CD8-positive, alpha-beta memory T cell (primary cell): ENCODE data around the gene SEMA5B. TPM values are rescaled to one million over a fixed set of nuclear protein-coding genes. Genes with fewer than 3 reads are reported as not detected.
A peak's percentile ranks its signal among the peaks of the same experiment; 100 is the strongest.

Experiments used
- CTCF ChIA-PET: fragments of 350-600 bp; sonication (Branson Sonifier 250); formaldehyde crosslinking; loops from one replicate; lab custom pipeline; 2021; ENCODE audit warnings: antibody characterized with exemption; lab: Charles Lee
- POLR2A ChIA-PET: fragments of 350-600 bp; sonication (Branson Sonifier 250); formaldehyde crosslinking; loops from one replicate; lab custom pipeline; 2021; ENCODE audit warnings: antibody characterized with exemption; lab: Charles Lee
- DNase-seq, 5 donors: peaks; one replicate each; pipeline versions ENCODE4 v3.0.0 to v3.0.0-alpha.2; 2020 to 2022; ENCODE audit warnings: mixed read lengths in 1 of 5
- H3K27ac ChIP-seq: one replicate; pipeline ENCODE4 v1.7.0; 2013; ENCODE audit warnings: low read depth, mild to moderate bottlenecking, low read length, moderate library complexity
- H3K27me3 ChIP-seq: 2 replicates; pipeline ENCODE4 v1.7.0; 2013; ENCODE audit warnings: low read length, mild to moderate bottlenecking; ENCODE audit not compliant: insufficient read depth, poor library complexity, severe bottlenecking
- H3K36me3 ChIP-seq: 2 replicates; pipeline ENCODE4 v1.7.0; 2013; ENCODE audit warnings: mild to moderate bottlenecking, low read length, moderate library complexity; ENCODE audit not compliant: insufficient read depth
- H3K4me1 ChIP-seq: 2 replicates; pipeline ENCODE4 v1.7.0; 2013; ENCODE audit warnings: mild to moderate bottlenecking, low read length, moderate library complexity; ENCODE audit not compliant: insufficient read depth
- H3K4me3 ChIP-seq: 2 replicates; pipeline ENCODE4 v1.7.0; 2013; ENCODE audit warnings: mild to moderate bottlenecking, low read length
- H3K9me3 ChIP-seq: 2 replicates; pipeline ENCODE4 v1.7.0; 2013; ENCODE audit warnings: mild to moderate bottlenecking, low read length
- H3K27ac Mint-ChIP-seq, 8 donors: one replicate each; pipeline ENCODE4 v1.8.0; 2020 to 2021; ENCODE audit warnings: mixed read lengths in 8 of 8, mild to moderate bottlenecking in 6 of 8, inconsistent platforms in 3 of 8, moderate library complexity in 3 of 8
- H3K27me3 Mint-ChIP-seq, 2 donors: one replicate each; pipeline ENCODE4 v1.8.0; 2020 to 2021; ENCODE audit warnings: mixed read lengths in 2 of 2, mild to moderate bottlenecking in 1 of 2, moderate library complexity in 1 of 2
- H3K36me3 Mint-ChIP-seq, 3 donors: one replicate each; pipeline ENCODE4 v1.8.0; 2020 to 2021; ENCODE audit warnings: mixed read lengths in 3 of 3, inconsistent platforms in 1 of 3, mild to moderate bottlenecking in 1 of 3
- H3K4me1 Mint-ChIP-seq, 3 donors: one replicate each; pipeline ENCODE4 v1.8.0; 2020 to 2021; ENCODE audit warnings: mixed read lengths in 3 of 3, inconsistent platforms in 1 of 3, mild to moderate bottlenecking in 1 of 3
- H3K4me3 Mint-ChIP-seq, 7 donors: one replicate each; pipeline ENCODE4 v1.8.0; 2020 to 2021; ENCODE audit warnings: mixed read lengths in 7 of 7, mild to moderate bottlenecking in 6 of 7, moderate library complexity in 4 of 7, inconsistent platforms in 2 of 7
- H3K9me3 Mint-ChIP-seq, 5 donors: one replicate each; pipeline ENCODE4 v1.8.0; 2020 to 2022; ENCODE audit warnings: mixed read lengths in 5 of 5, mild to moderate bottlenecking in 3 of 5, moderate library complexity in 2 of 5, inconsistent platforms in 1 of 5
- polyA plus RNA-seq: library from polyadenylated mRNA; unstranded; fragments of 300-500 nt; fragmentation: Illumina TruSeq; gene quantifications from one replicate; pipeline ENCODE4 v1.2.3, GENCODE V29; 2021
- total RNA-seq, 2 experiments: library from RNA; stranded (reverse); gene quantifications; one replicate each; pipeline ENCODE4 v1.2.3, GENCODE V29; 2021

Gene SEMA5B
- total and polyA plus RNA-seq, 3 experiments from 2014 or later, result not detected

GRCh38 chr3:122972141-122972540 is 55.4 kb downstream of the SEMA5B start:
- H3K4me1 ChIP-seq, result peaks cover 4% of the 10 kb centered on the region
- CTCF ChIA-PET, result interaction anchor here (1.3 kb wide), 1 partner anchor 21 kb away, joined by 4 read pairs; no protein-coding TSS in a partner anchor
- no peaks in the 10 kb centered on the region for H3K9me3 Mint-ChIP-seq

GRCh38 chr3:122969585-122970469 is 57.7 kb downstream of the SEMA5B start:
- Mint-ChIP-seq H3K27me3 (peaks cover 0 to 4% of the 10 kb centered on the region in 2 donors), H3K9me3 (no peaks in the 10 kb centered on the region), H3K4me1 (peaks cover 3 to 6% (median 5%) of the 10 kb centered on the region in 3 donors), H3K36me3 (no peaks in the 10 kb centered on the region), H3K4me3 (no peak overlapping the region), H3K27ac (peak overlapping the region in 1 of 8 donors; percentile 59)
- ChIA-PET POLR2A (interaction anchor here (0.6 kb wide), 1 partner anchor 145 kb away, joined by 4 read pairs; no protein-coding TSS in a partner anchor), CTCF (interaction anchor here (1.1 kb wide), 1 partner anchor 12 kb away, joined by 3 read pairs; no protein-coding TSS in a partner anchor)
- no peak overlapping the region for H3K27ac ChIP-seq
- H3K9me3 ChIP-seq, result no peaks in the 10 kb centered on the region
- no peak for DNase-seq
- H3K27me3 ChIP-seq, result no peaks in the 10 kb centered on the region
- H3K4me1 ChIP-seq, result no peaks in the 10 kb centered on the region
- no peak overlapping the region for H3K4me3 ChIP-seq
- H3K36me3 ChIP-seq, result no peaks in the 10 kb centered on the region

More at GRCh38 chr3:122972141-122972540, 55.4 kb downstream of the SEMA5B start:
- DNase-seq, result no peak
- Mint-ChIP-seq H3K36me3 (no peaks in the 10 kb centered on the region), H3K27me3 (peaks cover 0 to 4% of the 10 kb centered on the region in 2 donors), H3K4me3 (no peak overlapping the region), H3K27ac (no peak overlapping the region), H3K4me1 (peaks cover 20 to 22% (median 22%) of the 10 kb centered on the region in 3 donors)
- no peak overlapping the region for H3K27ac ChIP-seq
- no peaks in the 10 kb centered on the region for H3K27me3 ChIP-seq
- POLR2A ChIA-PET, result no interaction called here
- H3K36me3 ChIP-seq, result no peaks in the 10 kb centered on the region
- no peaks in the 10 kb centered on the region for H3K9me3 ChIP-seq
- H3K4me3 ChIP-seq, result no peak overlapping the region

- Mint-ChIP-seq H3K27ac (no peak overlapping the region), H3K4me3 (no peak overlapping the region), H3K27me3 (peaks cover 0 to 4% of the 10 kb centered on the region in 2 donors), H3K36me3 (no peaks in the 10 kb centered on the region), H3K4me1 (no peaks in the 10 kb centered on the region), H3K9me3 (no peaks in the 10 kb centered on the region)
- H3K27me3 ChIP-seq, result no peaks in the 10 kb centered on the region
- H3K27ac ChIP-seq, result no peak overlapping the region
- H3K36me3 ChIP-seq, result no peaks in the 10 kb centered on the region
- no peak for DNase-seq
- ChIA-PET POLR2A (no interaction called here), CTCF (no interaction called here)
- H3K9me3 ChIP-seq, result no peaks in the 10 kb centered on the region
- H3K4me3 ChIP-seq, result no peak overlapping the region
- no peaks in the 10 kb centered on the region for H3K4me1 ChIP-seq
These were observed 59.8 kb downstream of the SEMA5B start for GRCh38 chr3:122967765-122968164.

- no peaks in the 10 kb centered on the region for H3K9me3 ChIP-seq
These were observed 60.2 kb downstream of the SEMA5B start for GRCh38 chr3:122967356-122967755.

GRCh38 chr3:122966045-122966444 is 61.5 kb downstream of the SEMA5B start:
- Mint-ChIP-seq H3K27me3 (peaks cover 0 to 10% of the 10 kb centered on the region in 2 donors), H3K4me1 (no peaks in the 10 kb centered on the region), H3K4me3 (no peak overlapping the region), H3K27ac (no peak overlapping the region), H3K36me3 (no peaks in the 10 kb centered on the region), H3K9me3 (no peaks in the 10 kb centered on the region)
- no peaks in the 10 kb centered on the region for H3K27me3 ChIP-seq
- CTCF ChIA-PET, result no interaction called here
- no peak overlapping the region for H3K4me3 ChIP-seq
- no peaks in the 10 kb centered on the region for H3K36me3 ChIP-seq
- POLR2A ChIA-PET, result no interaction called here
- no peaks in the 10 kb centered on the region for H3K9me3 ChIP-seq
- no peaks in the 10 kb centered on the region for H3K4me1 ChIP-seq
- no peak overlapping the region for H3K27ac ChIP-seq
- no peak for DNase-seq

More at GRCh38 chr3:122967356-122967755, 60.2 kb downstream of the SEMA5B start:
- Histone ChIP-seq H3K36me3 (no peaks in the 10 kb centered on the region), H3K4me3 (no peak overlapping the region), H3K4me1 (no peaks in the 10 kb centered on the region), H3K27me3 (no peaks in the 10 kb centered on the region), H3K27ac (no peak overlapping the region)
- ChIA-PET POLR2A (no interaction called here), CTCF (no interaction called here)
- DNase-seq, result no peak
- H3K4me1 Mint-ChIP-seq, result no peaks in the 10 kb centered on the region
- H3K36me3 Mint-ChIP-seq, result no peaks in the 10 kb centered on the region
- H3K27ac Mint-ChIP-seq, result peak overlapping the region in 1 of 8 donors; percentile 33
- H3K4me3 Mint-ChIP-seq, result no peak overlapping the region
- H3K9me3 Mint-ChIP-seq, result no peaks in the 10 kb centered on the region
- peaks cover 0 to 4% of the 10 kb centered on the region in 2 donors for H3K27me3 Mint-ChIP-seq

GRCh38 chr3:122964811-122965210 is 62.8 kb downstream of the SEMA5B start:
- CTCF ChIA-PET, result no interaction called here

GRCh38 chr3:122962149-122962548 is 65.4 kb downstream of the SEMA5B start:
- Mint-ChIP-seq H3K36me3 (no peaks in the 10 kb centered on the region), H3K4me3 (no peak overlapping the region)
- CTCF ChIA-PET, result no interaction called here

More at GRCh38 chr3:122964811-122965210, 62.8 kb downstream of the SEMA5B start:
- POLR2A ChIA-PET, result no interaction called here
- peaks cover 0 to 10% of the 10 kb centered on the region in 2 donors for H3K27me3 Mint-ChIP-seq
- H3K27ac Mint-ChIP-seq, result no peak overlapping the region
- H3K4me1 Mint-ChIP-seq, result no peaks in the 10 kb centered on the region
- H3K36me3 Mint-ChIP-seq, result no peaks in the 10 kb centered on the region
- Histone ChIP-seq H3K27ac (no peak overlapping the region), H3K36me3 (no peaks in the 10 kb centered on the region), H3K27me3 (no peaks in the 10 kb centered on the region), H3K4me3 (no peak overlapping the region), H3K4me1 (no peaks in the 10 kb centered on the region), H3K9me3 (no peaks in the 10 kb centered on the region)
- no peak for DNase-seq
- no peak overlapping the region for H3K4me3 Mint-ChIP-seq
- H3K9me3 Mint-ChIP-seq, result no peaks in the 10 kb centered on the region

GRCh38 chr3:122961146-122961545 is 66.4 kb downstream of the SEMA5B start:
- H3K27me3 Mint-ChIP-seq, result peaks cover 11 to 37% of the 10 kb centered on the region in 2 donors
- no peak for DNase-seq
- H3K4me1 Mint-ChIP-seq, result no peaks in the 10 kb centered on the region
- H3K4me3 Mint-ChIP-seq, result no peak overlapping the region
- H3K27ac Mint-ChIP-seq, result no peak overlapping the region
- no peaks in the 10 kb centered on the region for H3K9me3 Mint-ChIP-seq
- Histone ChIP-seq H3K27me3 (no peaks in the 10 kb centered on the region), H3K27ac (no peak overlapping the region), H3K36me3 (no peaks in the 10 kb centered on the region), H3K9me3 (no peaks in the 10 kb centered on the region), H3K4me3 (no peak overlapping the region), H3K4me1 (no peaks in the 10 kb centered on the region)
- CTCF ChIA-PET, result no interaction called here
- H3K36me3 Mint-ChIP-seq, result no peaks in the 10 kb centered on the region
- POLR2A ChIA-PET, result no interaction called here

More at GRCh38 chr3:122962149-122962548, 65.4 kb downstream of the SEMA5B start:
- Mint-ChIP-seq H3K9me3 (no peaks in the 10 kb centered on the region), H3K4me1 (no peaks in the 10 kb centered on the region), H3K27ac (no peak overlapping the region), H3K27me3 (peaks cover 9 to 27% of the 10 kb centered on the region in 2 donors)
- Histone ChIP-seq H3K27me3 (no peaks in the 10 kb centered on the region), H3K27ac (no peak overlapping the region), H3K4me3 (no peak overlapping the region), H3K36me3 (no peaks in the 10 kb centered on the region), H3K4me1 (no peaks in the 10 kb centered on the region), H3K9me3 (no peaks in the 10 kb centered on the region)
- POLR2A ChIA-PET, result no interaction called here
- DNase-seq, result no peak
